ENCODE results near the gene OBSL1. TPM values are rescaled to one million over a fixed set of nuclear protein-coding genes. Genes with fewer than 3 reads are reported as not detected.

The OBSL1 gene
- total and polyA plus RNA-seq, 2 donors (not counting 1 experiment from before 2014, with no cell fraction given) = not detected

- no peak overlapping the region for H2AFZ ChIP-seq (ENCODE audit: insufficient read depth, low read depth, low read length, poor library complexity, severe bottlenecking)
- no peak for DNase-seq
- no peak for TF ChIP-seq EZH2 (IDR thresholded peaks at IDR 0.05; ENCODE audit: borderline replicate concordance, insufficient read depth, low read depth, low read length, poor library complexity, severe bottlenecking)
- no peak for TF ChIP-seq CTCF (IDR thresholded peaks at IDR 0.05)
- no peak overlapping the region for H3K4me3 ChIP-seq (ENCODE audit: control extremely low read depth in 1 of 5, extremely low read depth in 1 of 5, insufficient read depth in 1 of 5, low read depth in 2 of 5, low read length in 4 of 5)
- intact Hi-C loops (cut with micrococcal nuclease) = no loop called here
- H3K4me2 ChIP-seq (replicated peaks; ENCODE audit: low read depth, low read length, poor library complexity, severe bottlenecking) = no peak overlapping the region
- ChIA-PET CTCF (interaction anchor here (0.6 to 8.8 kb wide), 7 partner anchors 14 to 124 kb away, joined by 4 to 146 read pairs (median 29); partner anchors contain the start of gene GMPPA), POLR2A (no interaction called here)
- peaks cover 12 to 14% of the 10 kb centered on the region in 2 donors for H3K4me1 ChIP-seq (ENCODE audit: control insufficient read depth in 2 of 2, insufficient read depth in 2 of 2, low read length in 2 of 2)
- H3K79me2 ChIP-seq (ENCODE audit: control insufficient read depth, insufficient read depth, low read length) = no peaks in the 10 kb centered on the region
- no peak overlapping the region for H3K4me3 Mint-ChIP-seq
- no peak overlapping the region for H3K9ac ChIP-seq (ENCODE audit: low read length)
- H3K36me3 ChIP-seq (replicated peaks in 1 of 2; ENCODE audit: control extremely low read depth in 1 of 2, control insufficient read depth in 1 of 2, extremely low read depth in 1 of 2, insufficient read depth in 2 of 2, low read length in 1 of 2) = no peaks in the 10 kb centered on the region
- peaks cover 7% of the 10 kb centered on the region for H3K4me1 Mint-ChIP-seq
- peaks cover 1 to 76% (median 37%) of the 10 kb centered on the region in 4 experiments for H3K27me3 ChIP-seq (replicated peaks in 1 of 4; ENCODE audit: control extremely low read depth in 1 of 4, control insufficient read depth in 3 of 4, insufficient read depth in 4 of 4, low read length in 3 of 4)
- WGBS (ENCODE audit: insufficient coverage) = 86% methylated on average over 1 of the region's 5 CpGs
- no peak for ATAC-seq (ENCODE audit: low read depth)
- no peaks in the 10 kb centered on the region for H4K20me1 ChIP-seq (ENCODE audit: control insufficient read depth, insufficient read depth, low read length, poor library complexity, severe bottlenecking)
- H3K27ac Mint-ChIP-seq = no peak overlapping the region
- H3K27ac ChIP-seq (ENCODE audit: low read length in 2 of 2) = no peak overlapping the region
- no peaks in the 10 kb centered on the region for H3K9me3 Mint-ChIP-seq (ENCODE audit: insufficient read depth)
- peaks cover 0 to 4% (median 0%) of the 10 kb centered on the region in 3 donors for H3K9me3 ChIP-seq (ENCODE audit: control extremely low read depth in 1 of 3, control insufficient read depth in 2 of 3, insufficient read depth in 1 of 3, low read length in 2 of 3)
- peaks cover 74% of the 10 kb centered on the region for H3K27me3 Mint-ChIP-seq
Observed at GRCh38 chr2:219527472-219527871, 43.9 kb downstream of the OBSL1 start.

GRCh38 chr2:219527076-219527394, 44.3 kb downstream of the OBSL1 start:
- H3K4me1 Mint-ChIP-seq = peaks cover 8% of the 10 kb centered on the region
- 59% methylated on average over 5 of the region's 6 CpGs for WGBS (ENCODE audit: insufficient coverage)
- Histone ChIP-seq H4K20me1 (ENCODE audit: control insufficient read depth, insufficient read depth, low read length, poor library complexity, severe bottlenecking) (no peaks in the 10 kb centered on the region), H3K9ac (ENCODE audit: low read length) (no peak overlapping the region), H3K27ac (ENCODE audit: low read length in 2 of 2) (no peak overlapping the region), H3K27me3 (replicated peaks in 1 of 4; ENCODE audit: control extremely low read depth in 1 of 4, control insufficient read depth in 3 of 4, insufficient read depth in 4 of 4, low read length in 3 of 4) (peaks cover 1 to 76% (median 37%) of the 10 kb centered on the region in 4 experiments), H3K4me2 (replicated peaks; ENCODE audit: low read depth, low read length, poor library complexity, severe bottlenecking) (no peak overlapping the region), H3K4me1 (ENCODE audit: control insufficient read depth in 2 of 2, insufficient read depth in 2 of 2, low read length in 2 of 2) (peaks cover 14 to 15% of the 10 kb centered on the region in 2 donors), H3K36me3 (replicated peaks in 1 of 2; ENCODE audit: control extremely low read depth in 1 of 2, control insufficient read depth in 1 of 2, extremely low read depth in 1 of 2, insufficient read depth in 2 of 2, low read length in 1 of 2) (no peaks in the 10 kb centered on the region), H2AFZ (ENCODE audit: insufficient read depth, low read depth, low read length, poor library complexity, severe bottlenecking) (no peak overlapping the region), H3K9me3 (ENCODE audit: control extremely low read depth in 1 of 3, control insufficient read depth in 2 of 3, insufficient read depth in 1 of 3, low read length in 2 of 3) (peaks cover 0 to 4% (median 0%) of the 10 kb centered on the region in 3 donors), H3K4me3 (ENCODE audit: control extremely low read depth in 1 of 5, extremely low read depth in 1 of 5, insufficient read depth in 1 of 5, low read depth in 2 of 5, low read length in 4 of 5) (no peak overlapping the region), H3K79me2 (ENCODE audit: control insufficient read depth, insufficient read depth, low read length) (no peaks in the 10 kb centered on the region)
- no peaks in the 10 kb centered on the region for H3K9me3 Mint-ChIP-seq (ENCODE audit: insufficient read depth)
- CTCF ChIA-PET = interaction anchor here (0.6 to 8.8 kb wide), 6 partner anchors 14 to 124 kb away, joined by 4 to 146 read pairs (median 63); partner anchors contain the start of gene GMPPA
- no peak overlapping the region for H3K27ac Mint-ChIP-seq
- H3K4me3 Mint-ChIP-seq = no peak overlapping the region
- intact Hi-C loops (cut with micrococcal nuclease) = no loop called here
- peaks cover 74% of the 10 kb centered on the region for H3K27me3 Mint-ChIP-seq
- no peak for TF ChIP-seq CTCF (IDR thresholded peaks at IDR 0.05)
- TF ChIP-seq EZH2 (IDR thresholded peaks at IDR 0.05; ENCODE audit: borderline replicate concordance, insufficient read depth, low read depth, low read length, poor library complexity, severe bottlenecking) = no peak
- POLR2A ChIA-PET = no interaction called here
- DNase-seq = no peak
- no peak for ATAC-seq (ENCODE audit: low read depth)
